ENCODE measurements around the gene TRIM44.
"Not testable (repeated sequence)": the region's sequence is repeated elsewhere in the genome, so short reads cannot be mapped to it uniquely, and the experiment has no call there.

The TRIM44 gene

GRCh38 chr11:35736952-35737351, 74.4 kb downstream of the TRIM44 start:
- Histone ChIP-seq H3K4me3 (ENCODE audit: low read length) (no peak overlapping the region), H3K36me3 (ENCODE audit: control insufficient read depth, insufficient read depth, low read length) (peaks cover 3% of the 10 kb centered on the region), H3K27me3 (ENCODE audit: control insufficient read depth, insufficient read depth, low read length) (no peaks in the 10 kb centered on the region), H3K9ac (ENCODE audit: low read length) (no peak overlapping the region), H3K4me1 (ENCODE audit: control insufficient read depth, insufficient read depth, low read length) (no peaks in the 10 kb centered on the region), H3K27ac (ENCODE audit: low read depth, low read length) (no peak overlapping the region)

DNA sequence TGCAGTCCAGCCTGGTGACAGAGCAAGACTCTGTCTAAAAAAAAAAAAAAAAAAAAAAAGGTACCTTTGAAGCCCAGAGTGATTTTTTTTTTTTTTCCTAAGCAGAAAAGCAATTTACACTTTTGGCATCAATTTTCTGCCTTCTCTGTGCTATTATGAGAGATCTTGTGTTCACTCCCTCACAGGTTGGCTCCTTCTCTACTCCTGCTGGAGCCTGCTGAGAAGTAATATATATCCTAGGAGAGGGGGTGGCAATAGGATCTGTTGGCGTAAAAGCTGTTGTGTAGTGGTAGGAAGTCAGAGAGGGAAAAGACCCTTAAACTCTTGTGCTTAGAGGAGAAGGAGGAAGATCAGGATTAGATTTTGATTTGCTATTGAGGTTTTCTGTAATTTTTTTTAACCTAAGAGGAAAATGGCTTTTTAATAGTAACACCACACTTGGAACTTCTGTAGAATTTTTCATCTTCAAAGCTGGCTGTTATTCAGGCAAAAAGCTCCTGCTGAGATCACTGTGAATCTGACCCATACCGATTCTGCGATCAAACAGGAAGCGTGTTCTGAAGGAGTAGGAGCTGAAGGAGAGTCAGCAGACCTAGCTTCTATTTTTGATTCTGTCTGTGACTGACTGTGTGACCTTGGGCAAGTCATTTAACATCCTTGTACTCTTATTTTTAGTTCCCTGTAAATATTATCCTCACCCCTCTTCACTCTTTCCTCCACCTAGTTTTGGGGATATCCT, 77.7 kb downstream of the TRIM44 start:
- no peaks in the 10 kb centered on the region for H3K27me3 ChIP-seq (ENCODE audit: control insufficient read depth, insufficient read depth, low read length)
- peaks cover 3% of the 10 kb centered on the region for H3K36me3 ChIP-seq (ENCODE audit: control insufficient read depth, insufficient read depth, low read length)
- H3K4me3 ChIP-seq (ENCODE audit: low read length) = no peak overlapping the region
- no peak overlapping the region for H3K27ac ChIP-seq (ENCODE audit: low read depth, low read length)
- no peaks in the 10 kb centered on the region for H3K4me1 ChIP-seq (ENCODE audit: control insufficient read depth, insufficient read depth, low read length)
- H3K9ac ChIP-seq (ENCODE audit: low read length) = no peak overlapping the region

DNA sequence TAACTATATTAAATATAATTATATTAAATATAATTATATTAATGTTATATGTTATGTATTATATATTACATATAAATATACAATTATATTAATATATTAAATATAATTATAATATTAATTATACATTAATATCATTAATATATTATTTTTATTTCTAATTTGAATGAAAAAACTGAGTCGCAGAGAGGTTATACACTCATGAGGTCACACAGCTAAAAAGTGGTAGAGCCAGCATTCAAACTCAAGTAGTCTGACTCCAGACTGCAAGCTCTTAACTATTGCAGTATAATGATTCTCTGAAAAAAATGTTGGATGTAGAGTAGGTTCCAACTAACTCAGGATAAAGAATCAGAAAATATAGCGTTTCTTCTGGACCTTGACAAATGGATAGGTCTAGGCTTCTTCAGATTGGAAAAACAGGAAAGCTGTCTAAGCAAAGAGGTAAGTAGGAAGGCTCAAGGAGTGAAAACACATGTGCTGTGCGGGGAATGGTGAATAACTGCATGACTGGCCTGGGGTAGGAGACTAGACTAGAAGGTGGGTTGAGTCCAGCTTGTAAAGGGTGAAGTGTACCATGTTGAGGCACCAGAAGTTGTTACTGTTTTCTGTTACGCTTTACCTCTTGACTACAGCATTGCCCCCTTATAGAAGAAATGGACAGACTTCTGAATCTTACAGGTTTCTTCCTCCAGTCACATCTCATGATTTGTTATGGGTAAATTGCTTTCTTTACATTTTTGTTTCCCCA, 80.3 kb downstream of the TRIM44 start:
- H3K27ac ChIP-seq (ENCODE audit: low read depth, low read length) = no peak overlapping the region
- H3K4me1 ChIP-seq (ENCODE audit: control insufficient read depth, insufficient read depth, low read length) = no peaks in the 10 kb centered on the region

GRCh38 chr11:35746356-35747153, 84.0 kb downstream of the TRIM44 start:
- Histone ChIP-seq H3K4me3 (ENCODE audit: low read length) (no peak overlapping the region), H3K36me3 (ENCODE audit: control insufficient read depth, insufficient read depth, low read length) (no peaks in the 10 kb centered on the region), H3K27ac (ENCODE audit: low read depth, low read length) (no peak overlapping the region), H3K9ac (ENCODE audit: low read length) (no peak overlapping the region), H3K4me1 (ENCODE audit: control insufficient read depth, insufficient read depth, low read length) (no peaks in the 10 kb centered on the region), H3K27me3 (ENCODE audit: control insufficient read depth, insufficient read depth, low read length) (no peaks in the 10 kb centered on the region)

More for the DNA sequence above, 80.3 kb downstream of the TRIM44 start:
- H3K36me3 ChIP-seq (ENCODE audit: control insufficient read depth, insufficient read depth, low read length) = no peaks in the 10 kb centered on the region
- no peak overlapping the region for H3K9ac ChIP-seq (ENCODE audit: low read length)
- H3K4me3 ChIP-seq (ENCODE audit: low read length) = no peak overlapping the region
- no peaks in the 10 kb centered on the region for H3K27me3 ChIP-seq (ENCODE audit: control insufficient read depth, insufficient read depth, low read length)

DNA sequence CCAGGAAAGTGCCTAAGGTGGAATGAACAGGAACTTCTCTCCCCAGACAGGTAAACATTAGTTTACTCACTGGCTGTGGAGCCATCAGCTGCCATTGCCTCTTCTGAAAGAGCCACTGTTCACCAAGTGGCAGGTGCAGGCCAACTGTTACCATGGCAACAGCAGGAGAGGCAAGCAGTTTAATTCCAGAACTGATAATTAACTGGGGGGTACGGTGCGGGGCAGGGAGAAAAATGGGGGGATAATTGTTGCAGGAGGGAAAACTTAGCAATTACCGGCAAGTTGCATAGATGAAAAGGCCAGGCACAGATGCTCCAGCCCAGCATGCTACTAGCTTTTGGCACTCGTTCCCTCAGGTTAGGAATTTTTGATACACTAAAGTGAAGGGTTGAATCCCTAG, 85.1 kb downstream of the TRIM44 start:
- Histone ChIP-seq H3K27ac (ENCODE audit: low read depth, low read length) (no peak overlapping the region), H3K36me3 (ENCODE audit: control insufficient read depth, insufficient read depth, low read length) (no peaks in the 10 kb centered on the region), H3K9ac (ENCODE audit: low read length) (no peak overlapping the region), H3K4me3 (ENCODE audit: low read length) (no peak overlapping the region), H3K27me3 (ENCODE audit: control insufficient read depth, insufficient read depth, low read length) (no peaks in the 10 kb centered on the region), H3K4me1 (ENCODE audit: control insufficient read depth, insufficient read depth, low read length) (no peaks in the 10 kb centered on the region)

DNA sequence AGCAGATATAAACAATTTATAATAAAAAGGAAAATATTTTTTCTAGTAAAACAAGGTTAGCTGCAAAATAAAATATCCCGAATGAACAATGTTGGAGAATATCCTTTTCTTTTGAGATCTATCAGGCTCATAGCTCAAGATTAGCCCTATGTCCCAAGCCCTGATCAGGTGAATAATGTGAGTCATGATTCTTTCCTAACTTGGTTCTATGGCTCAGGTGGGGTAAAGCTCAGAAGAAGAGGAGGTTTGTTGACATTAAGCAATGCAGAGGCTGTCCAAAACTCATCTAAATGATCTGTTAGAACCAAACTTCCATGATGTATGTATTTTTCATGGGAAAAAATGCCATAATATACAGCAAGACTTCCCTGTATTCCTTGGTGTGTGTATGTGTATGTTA, 86.1 kb downstream of the TRIM44 start:
- Histone ChIP-seq H3K36me3 (ENCODE audit: control insufficient read depth, insufficient read depth, low read length) (no peaks in the 10 kb centered on the region), H3K9ac (ENCODE audit: low read length) (no peak overlapping the region), H3K4me1 (ENCODE audit: control insufficient read depth, insufficient read depth, low read length) (no peaks in the 10 kb centered on the region), H3K27ac (ENCODE audit: low read depth, low read length) (no peak overlapping the region), H3K4me3 (ENCODE audit: low read length) (no peak overlapping the region), H3K27me3 (ENCODE audit: control insufficient read depth, insufficient read depth, low read length) (no peaks in the 10 kb centered on the region)

- H3K27me3 ChIP-seq (ENCODE audit: control insufficient read depth, insufficient read depth, low read length) = no peaks in the 10 kb centered on the region
Measured at GRCh38 chr11:35750315-35750714, 87.7 kb downstream of the TRIM44 start.

GRCh38 chr11:35750981-35751663, 88.5 kb downstream of the TRIM44 start:
- no peak overlapping the region for H3K9ac ChIP-seq (ENCODE audit: low read length)
- no peak overlapping the region for H3K27ac ChIP-seq (ENCODE audit: low read depth, low read length)
- H3K36me3 ChIP-seq (ENCODE audit: control insufficient read depth, insufficient read depth, low read length) = no peaks in the 10 kb centered on the region
- H3K27me3 ChIP-seq (ENCODE audit: control insufficient read depth, insufficient read depth, low read length) = no peaks in the 10 kb centered on the region
- no peaks in the 10 kb centered on the region for H3K4me1 ChIP-seq (ENCODE audit: control insufficient read depth, insufficient read depth, low read length)
- no peak overlapping the region for H3K4me3 ChIP-seq (ENCODE audit: low read length)

More at GRCh38 chr11:35750315-35750714, 87.7 kb downstream of the TRIM44 start:
- no peak overlapping the region for H3K27ac ChIP-seq (ENCODE audit: low read depth, low read length)
- no peaks in the 10 kb centered on the region for H3K4me1 ChIP-seq (ENCODE audit: control insufficient read depth, insufficient read depth, low read length)
- H3K9ac ChIP-seq (ENCODE audit: low read length) = no peak overlapping the region
- H3K36me3 ChIP-seq (ENCODE audit: control insufficient read depth, insufficient read depth, low read length) = no peaks in the 10 kb centered on the region
- H3K4me3 ChIP-seq (ENCODE audit: low read length) = no peak overlapping the region

DNA sequence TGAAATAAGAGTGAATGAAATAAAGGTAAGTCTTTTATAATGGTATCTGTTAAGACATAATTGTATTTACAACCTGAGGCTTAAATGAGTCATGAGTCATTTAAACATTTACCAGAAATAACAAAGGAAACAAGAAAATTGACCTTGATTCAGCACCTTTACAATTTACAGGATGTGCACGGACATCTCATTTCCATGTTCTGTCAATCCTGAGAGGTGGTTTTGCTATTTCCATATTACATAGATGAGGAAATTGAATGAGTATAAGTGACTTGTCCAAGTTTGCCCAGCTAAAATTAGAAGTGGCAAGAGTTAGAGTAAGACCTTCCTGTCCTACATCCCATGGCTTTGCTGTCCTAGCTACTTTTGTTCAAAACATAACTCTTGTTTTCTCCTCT, 89.1 kb downstream of the TRIM44 start:
- no peak overlapping the region for H3K27ac ChIP-seq (ENCODE audit: low read depth, low read length)
- no peak overlapping the region for H3K4me3 ChIP-seq (ENCODE audit: low read length)
- H3K9ac ChIP-seq (ENCODE audit: low read length) = no peak overlapping the region
- no peaks in the 10 kb centered on the region for H3K4me1 ChIP-seq (ENCODE audit: control insufficient read depth, insufficient read depth, low read length)
- no peaks in the 10 kb centered on the region for H3K27me3 ChIP-seq (ENCODE audit: control insufficient read depth, insufficient read depth, low read length)
- H3K36me3 ChIP-seq (ENCODE audit: control insufficient read depth, insufficient read depth, low read length) = no peaks in the 10 kb centered on the region

DNA sequence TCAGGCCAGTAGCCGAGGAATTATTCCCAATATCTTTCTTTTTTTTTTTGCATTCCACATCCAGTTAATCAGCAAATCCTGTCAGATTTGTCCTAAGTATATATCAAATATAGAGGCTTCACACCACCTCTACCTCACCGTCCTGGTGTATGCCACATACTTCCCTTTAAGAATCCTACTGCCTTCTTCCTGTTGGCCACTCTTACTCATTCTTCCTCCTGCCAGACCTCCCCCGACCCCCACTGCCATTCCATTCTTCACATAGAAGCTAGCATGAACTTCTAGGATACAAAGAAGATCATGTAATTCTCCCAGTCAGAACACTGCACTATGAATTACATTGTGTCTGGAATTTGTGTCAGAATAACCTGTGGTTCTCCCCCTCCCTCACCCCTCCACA, 89.5 kb downstream of the TRIM44 start:
- Histone ChIP-seq H3K4me1 (ENCODE audit: control insufficient read depth, insufficient read depth, low read length) (no peaks in the 10 kb centered on the region), H3K9ac (ENCODE audit: low read length) (no peak overlapping the region), H3K36me3 (ENCODE audit: control insufficient read depth, insufficient read depth, low read length) (no peaks in the 10 kb centered on the region), H3K27me3 (ENCODE audit: control insufficient read depth, insufficient read depth, low read length) (no peaks in the 10 kb centered on the region), H3K27ac (ENCODE audit: low read depth, low read length) (no peak overlapping the region), H3K4me3 (ENCODE audit: low read length) (no peak overlapping the region)

DNA sequence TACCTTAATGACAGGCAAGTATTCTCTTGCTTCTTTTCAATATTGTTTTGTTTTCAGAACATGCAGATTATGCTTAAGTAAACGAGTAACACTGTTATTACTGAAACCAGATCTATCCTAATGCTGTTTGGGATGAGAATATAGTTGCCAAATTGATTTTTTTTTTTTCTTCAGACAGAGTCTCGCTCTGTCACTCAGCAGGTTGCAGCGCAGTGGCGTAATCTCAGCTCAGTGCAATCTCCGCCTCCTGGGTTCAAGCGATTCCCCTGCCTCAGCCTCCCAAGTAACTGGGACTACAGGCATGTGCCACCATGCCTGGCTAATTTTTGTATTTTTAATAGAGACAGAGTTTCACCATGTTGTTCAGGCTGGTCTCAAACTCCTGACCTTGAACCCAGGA, 91.0 kb downstream of the TRIM44 start:
- H3K36me3 ChIP-seq (ENCODE audit: control insufficient read depth, insufficient read depth, low read length); H3K4me3 ChIP-seq (ENCODE audit: low read length); H3K27ac ChIP-seq (ENCODE audit: low read depth, low read length); H3K27me3 ChIP-seq (ENCODE audit: control insufficient read depth, insufficient read depth, low read length); H3K9ac ChIP-seq (ENCODE audit: low read length); H3K4me1 ChIP-seq (ENCODE audit: control insufficient read depth, insufficient read depth, low read length): not testable (repeated sequence)

DNA sequence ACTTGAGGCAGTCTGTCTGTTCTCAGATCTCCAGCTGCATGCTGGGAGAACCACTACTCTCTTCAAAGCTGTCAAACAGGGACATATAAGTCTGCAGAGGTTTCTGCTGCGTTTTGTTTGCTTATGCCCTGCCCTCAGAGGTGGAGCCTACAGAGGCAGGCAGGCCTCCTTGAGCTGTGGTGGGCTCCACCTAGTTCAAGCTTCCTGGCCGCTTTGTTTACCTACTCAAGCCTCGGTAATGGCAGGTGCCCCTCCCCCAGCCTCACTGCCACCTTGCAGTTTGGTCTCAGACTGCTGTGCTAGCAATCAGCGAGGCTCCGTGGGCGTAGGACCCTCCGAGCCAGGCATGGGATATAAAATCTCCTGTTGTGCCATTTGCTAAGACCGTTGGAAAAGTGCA, 97.4 kb downstream of the TRIM44 start:
- H3K27ac ChIP-seq (ENCODE audit: low read depth, low read length); H3K4me3 ChIP-seq (ENCODE audit: low read length); H3K27me3 ChIP-seq (ENCODE audit: control insufficient read depth, insufficient read depth, low read length); H3K36me3 ChIP-seq (ENCODE audit: control insufficient read depth, insufficient read depth, low read length); H3K9ac ChIP-seq (ENCODE audit: low read length); H3K4me1 ChIP-seq (ENCODE audit: control insufficient read depth, insufficient read depth, low read length): not testable (repeated sequence)
